ENCODE results near the gene DACH1.

DACH1 gene

DNA sequence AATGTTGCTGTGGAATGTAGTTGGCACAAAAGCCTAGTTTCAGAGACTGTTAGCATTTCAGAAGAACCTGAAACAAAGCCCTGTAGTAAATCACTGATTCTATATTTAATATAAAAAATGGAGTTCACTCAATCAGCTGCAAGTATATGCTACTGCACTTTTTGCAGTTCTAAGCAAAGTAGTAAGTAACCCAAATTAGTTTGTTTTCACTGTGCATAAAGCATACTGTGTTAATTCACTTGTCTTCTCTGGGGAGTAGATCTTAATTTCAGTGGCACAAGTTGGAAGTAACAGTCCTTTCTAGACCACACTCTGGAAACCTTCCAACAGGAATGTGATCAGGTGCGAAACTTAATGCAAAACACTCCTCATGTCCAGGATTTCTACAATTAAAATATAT is 139.3 kb downstream of the DACH1 start:
- in situ Hi-C loops (cut with MboI; ENCODE audit: low sequenced_read_pairs): no loop called here
- no peak overlapping the region for H3K4me3 ChIP-seq
- peaks cover 76% of the 10 kb centered on the region for H3K4me1 ChIP-seq
- H3K9me3 ChIP-seq: no peaks in the 10 kb centered on the region
- no peaks in the 10 kb centered on the region for H3K27me3 ChIP-seq (ENCODE audit: low read depth)
- DNase-seq (ENCODE audit: low spot score in 2 of 2): no peak
- H3K36me3 ChIP-seq (replicated peaks): peaks cover 4% of the 10 kb centered on the region; the same call in 1 of the 2 replicates

DNA sequence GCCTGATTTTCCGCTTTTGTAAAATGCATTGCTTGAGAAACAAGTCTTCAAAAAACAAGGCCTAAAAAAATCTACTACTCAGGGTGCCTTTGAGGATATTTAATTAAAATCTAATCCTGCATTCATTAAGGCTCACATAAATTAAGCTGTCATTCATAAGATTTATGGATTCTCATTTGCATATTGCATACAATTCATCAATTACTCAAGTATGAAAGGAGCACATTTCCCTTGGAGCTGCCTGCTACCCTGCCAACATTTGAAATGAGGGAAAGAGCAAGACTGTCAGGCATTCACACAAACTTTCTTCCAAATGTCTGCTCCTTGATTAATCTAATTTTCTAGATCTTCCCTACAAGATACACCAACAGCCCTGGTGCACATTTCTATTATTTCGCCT is 140.0 kb downstream of the DACH1 start:
- H3K9me3 ChIP-seq: no peaks in the 10 kb centered on the region
- peak; percentile 25 to 56 for DNase-seq (ENCODE audit: low spot score in 2 of 2)
- H3K36me3 ChIP-seq (replicated peaks): peaks cover 4% of the 10 kb centered on the region; the same call in 1 of the 2 replicates
- H3K4me3 ChIP-seq: no peak overlapping the region
- in situ Hi-C loops (cut with MboI; ENCODE audit: low sequenced_read_pairs): no loop called here
- H3K4me1 ChIP-seq: peaks cover 82% of the 10 kb centered on the region
- H3K27me3 ChIP-seq (ENCODE audit: low read depth): no peaks in the 10 kb centered on the region

DNA sequence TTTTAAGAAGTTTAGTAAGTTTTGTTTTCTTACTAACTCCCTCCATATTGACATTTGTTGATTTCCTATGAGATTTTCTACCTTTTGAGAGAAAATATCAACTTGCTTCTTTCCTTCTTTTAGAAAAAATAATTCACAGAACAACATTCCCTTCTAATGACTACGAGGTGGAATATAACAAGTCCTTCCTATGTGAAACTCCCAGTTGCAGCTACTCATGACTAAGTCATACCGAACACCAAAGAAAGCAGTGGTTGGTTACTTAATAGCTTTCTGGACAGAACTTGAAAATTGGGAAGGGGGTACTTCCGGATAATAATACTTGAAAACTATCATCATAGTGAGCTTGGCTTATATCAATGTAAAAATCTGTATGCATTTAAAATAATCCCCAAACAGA is 144.8 kb downstream of the DACH1 start:
- H3K4me1 ChIP-seq: peaks cover 95% of the 10 kb centered on the region
- no peak for DNase-seq (ENCODE audit: low spot score in 2 of 2)
- in situ Hi-C loops (cut with MboI; ENCODE audit: low sequenced_read_pairs): no loop called here
- no peak overlapping the region for H3K4me3 ChIP-seq
- H3K36me3 ChIP-seq (replicated peaks): no peaks in the 10 kb centered on the region
- H3K9me3 ChIP-seq: no peaks in the 10 kb centered on the region
- no peaks in the 10 kb centered on the region for H3K27me3 ChIP-seq (ENCODE audit: low read depth)

DNA sequence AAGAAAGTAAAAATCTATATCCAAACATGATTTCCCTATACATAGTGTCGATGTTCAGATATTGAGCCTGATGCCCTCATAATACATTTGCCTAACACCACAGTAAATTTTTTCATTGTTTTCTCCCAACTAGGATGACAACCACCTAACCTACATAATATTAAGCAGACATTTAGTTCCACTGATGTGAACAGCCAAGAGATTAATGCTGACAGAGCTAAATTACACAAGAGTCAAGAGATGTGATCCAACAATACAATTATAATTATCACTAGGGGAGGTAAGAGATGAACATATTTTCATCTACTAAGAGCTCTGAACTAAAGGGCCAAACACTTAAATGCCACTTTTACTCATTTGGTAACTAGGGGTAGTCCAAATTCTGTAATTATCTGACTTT is 145.9 kb downstream of the DACH1 start:
- DNase-seq (ENCODE audit: low spot score in 2 of 2): no peak
- no peaks in the 10 kb centered on the region for H3K36me3 ChIP-seq (replicated peaks)
- H3K27me3 ChIP-seq (ENCODE audit: low read depth): no peaks in the 10 kb centered on the region
- H3K9me3 ChIP-seq: no peaks in the 10 kb centered on the region
- H3K4me3 ChIP-seq: no peak overlapping the region
- in situ Hi-C loops (cut with MboI; ENCODE audit: low sequenced_read_pairs): no loop called here
- H3K4me1 ChIP-seq: peaks cover 95% of the 10 kb centered on the region

DNA sequence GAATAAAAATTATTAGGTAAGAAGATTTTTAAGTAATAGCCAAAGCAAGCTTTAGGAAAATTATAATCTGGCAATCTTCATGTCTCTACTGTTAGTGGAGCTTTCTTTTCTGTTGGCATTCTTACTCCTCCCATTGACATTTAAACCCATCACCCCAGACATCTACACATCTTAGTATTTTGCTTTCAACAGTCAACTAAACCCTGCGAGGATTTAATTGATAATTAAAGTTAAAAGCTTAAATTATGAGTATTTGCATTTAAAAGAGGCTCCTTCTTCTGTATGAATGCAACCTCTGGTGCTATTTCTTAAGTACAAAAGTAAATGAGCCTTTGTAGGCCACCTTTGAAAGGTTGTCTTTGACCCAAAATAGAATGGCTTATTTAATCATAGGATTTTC is 148.1 kb downstream of the DACH1 start:
- H3K27me3 ChIP-seq (ENCODE audit: low read depth): no peaks in the 10 kb centered on the region
- H3K36me3 ChIP-seq (replicated peaks): no peaks in the 10 kb centered on the region
- H3K9me3 ChIP-seq: no peaks in the 10 kb centered on the region
- peaks cover 81% of the 10 kb centered on the region for H3K4me1 ChIP-seq
- H3K4me3 ChIP-seq: no peak overlapping the region
- DNase-seq (ENCODE audit: low spot score in 2 of 2): peak in 1 of 2 experiments; percentile 99
- in situ Hi-C loops (cut with MboI; ENCODE audit: low sequenced_read_pairs): no loop called here

DNA sequence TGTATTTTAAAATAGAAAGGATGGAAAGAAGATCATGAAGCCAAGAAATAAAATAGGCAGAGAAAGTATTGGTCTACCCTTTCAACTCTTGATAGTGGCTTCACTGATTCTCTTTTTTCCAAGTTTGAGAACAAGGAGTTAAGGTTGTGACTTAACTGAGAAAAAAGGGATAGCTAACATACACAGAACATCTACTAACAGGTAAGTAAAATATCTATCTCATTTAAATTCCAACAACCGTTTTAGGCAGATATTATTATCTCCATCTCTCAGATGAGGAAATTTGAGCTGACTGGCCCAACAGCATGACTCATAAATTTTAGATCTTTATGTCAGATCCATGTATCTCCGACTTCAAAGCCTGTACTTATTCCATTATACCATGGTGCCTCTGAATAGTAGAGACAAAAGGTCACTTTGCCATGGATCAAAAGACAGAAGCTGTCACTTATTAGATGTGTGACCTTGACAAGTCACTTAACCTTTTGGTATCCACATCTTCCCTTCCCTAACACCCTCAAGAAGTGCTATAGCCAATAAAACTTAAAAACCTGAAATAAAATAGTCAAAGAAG is 152.1 kb downstream of the DACH1 start:
- H3K27me3 ChIP-seq (ENCODE audit: low read depth): no peaks in the 10 kb centered on the region
- no peak for DNase-seq (ENCODE audit: low spot score in 2 of 2)
- H3K36me3 ChIP-seq (replicated peaks): no peaks in the 10 kb centered on the region
- H3K4me1 ChIP-seq: peaks cover 51% of the 10 kb centered on the region
- H3K4me3 ChIP-seq: no peak overlapping the region
- no peaks in the 10 kb centered on the region for H3K9me3 ChIP-seq
- in situ Hi-C loops (cut with MboI; ENCODE audit: low sequenced_read_pairs): no loop called here

DNA sequence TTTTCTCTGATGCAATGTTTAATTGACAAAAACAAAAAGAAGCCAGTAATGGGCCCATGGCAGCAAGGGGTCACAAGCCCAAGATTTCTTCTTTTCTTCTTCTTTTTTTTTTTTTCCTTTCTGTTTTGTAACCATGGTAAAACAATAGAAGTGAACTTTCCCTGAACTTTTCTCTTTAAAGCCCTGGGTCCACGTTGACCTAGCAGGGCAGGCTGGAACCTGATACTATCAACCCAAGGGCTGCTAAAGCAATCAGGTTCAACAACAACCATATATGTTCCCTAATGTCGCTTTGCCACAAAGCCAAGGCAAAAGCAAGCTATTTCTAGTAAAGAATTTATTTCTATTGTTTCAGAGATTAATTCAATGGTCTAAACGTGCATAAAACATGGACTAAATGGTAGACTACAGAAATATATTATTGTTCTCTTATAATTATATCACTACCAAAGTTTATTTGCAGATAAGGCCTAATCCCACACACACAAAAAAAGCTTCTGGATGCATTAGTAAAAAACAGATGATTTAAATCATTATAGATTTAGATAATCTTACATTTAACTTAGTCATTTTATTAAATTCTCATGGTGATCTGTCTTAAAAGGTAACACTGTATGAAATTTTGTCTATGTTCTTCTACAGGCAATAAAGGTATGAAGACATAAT is 153.9 kb downstream of the DACH1 start:
- DNase-seq (ENCODE audit: low spot score in 2 of 2): peak; percentile 36 to 46
- H3K27me3 ChIP-seq (ENCODE audit: low read depth): no peaks in the 10 kb centered on the region
- H3K4me1 ChIP-seq: peaks cover 37% of the 10 kb centered on the region
- H3K36me3 ChIP-seq (replicated peaks): no peaks in the 10 kb centered on the region
- no peaks in the 10 kb centered on the region for H3K9me3 ChIP-seq
- in situ Hi-C loops (cut with MboI; ENCODE audit: low sequenced_read_pairs): no loop called here
- H3K4me3 ChIP-seq: no peak overlapping the region

DNA sequence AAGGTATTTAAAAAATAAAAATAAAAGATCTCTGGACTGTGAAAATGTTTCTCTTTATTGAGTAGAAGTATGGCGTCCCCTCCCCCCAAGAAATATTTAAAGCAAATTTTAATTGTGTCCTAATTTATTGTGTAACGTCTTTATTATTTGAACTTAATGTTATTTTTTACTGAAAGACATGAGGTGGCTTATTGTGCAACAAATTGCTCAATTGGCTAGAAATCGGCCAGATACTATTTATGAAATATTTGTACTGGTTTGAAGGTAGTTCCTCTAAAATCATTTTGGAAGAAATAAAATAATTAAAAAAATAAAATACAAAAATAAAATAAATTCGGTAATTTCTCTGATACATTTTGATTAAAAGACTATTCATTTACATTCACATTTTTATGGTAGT is 162.3 kb downstream of the DACH1 start:
- no peaks in the 10 kb centered on the region for H3K27me3 ChIP-seq (ENCODE audit: low read depth)
- no peak for DNase-seq (ENCODE audit: low spot score in 2 of 2)
- H3K9me3 ChIP-seq: no peaks in the 10 kb centered on the region
- no peaks in the 10 kb centered on the region for H3K36me3 ChIP-seq (replicated peaks)
- H3K4me3 ChIP-seq: no peak overlapping the region
- in situ Hi-C loops (cut with MboI; ENCODE audit: low sequenced_read_pairs): no loop called here
- peaks cover 5% of the 10 kb centered on the region for H3K4me1 ChIP-seq

DNA sequence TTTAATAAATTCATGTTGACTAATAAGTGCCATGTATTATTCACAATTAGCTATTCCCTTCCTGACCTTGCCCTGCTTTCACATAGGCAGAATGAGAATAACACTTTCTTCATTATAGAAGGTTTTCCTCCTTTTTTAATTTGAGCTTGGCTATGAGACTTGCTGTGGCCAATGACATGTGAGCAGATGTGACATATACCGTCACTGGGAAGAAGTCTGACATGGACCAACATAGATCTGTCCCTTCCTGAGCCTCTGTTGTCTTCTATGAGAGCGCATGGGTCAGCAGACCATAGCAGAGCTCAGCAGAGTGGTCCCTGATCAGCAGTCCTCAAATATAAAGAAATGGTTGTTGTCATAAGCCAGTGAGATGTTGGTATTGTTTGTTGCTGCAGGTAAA is 163.9 kb downstream of the DACH1 start:
- H3K4me3 ChIP-seq: no peak overlapping the region

DNA sequence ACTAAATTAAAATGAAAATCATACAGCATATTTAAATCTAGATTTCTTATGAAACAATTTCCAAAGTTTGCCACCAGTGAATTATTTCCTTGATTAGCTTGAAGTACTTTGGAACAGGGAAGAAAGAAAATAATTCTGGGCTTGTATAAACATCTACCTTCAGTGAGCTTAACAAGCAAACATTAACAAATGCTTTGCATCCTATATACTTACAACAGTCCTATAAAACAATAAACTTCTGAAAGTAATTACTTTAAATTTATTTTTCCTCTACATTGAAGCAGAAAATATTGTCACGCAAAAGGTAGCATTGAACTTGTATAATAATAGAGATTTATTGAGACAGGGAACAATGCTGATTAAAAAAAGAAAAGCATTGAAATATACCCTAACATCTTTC is 164.8 kb downstream of the DACH1 start:
- H3K4me3 ChIP-seq: no peak overlapping the region
- DNase-seq (ENCODE audit: low spot score in 2 of 2): no peak
- no peaks in the 10 kb centered on the region for H3K36me3 ChIP-seq (replicated peaks)
- H3K9me3 ChIP-seq: no peaks in the 10 kb centered on the region
- in situ Hi-C loops (cut with MboI; ENCODE audit: low sequenced_read_pairs): no loop called here
- H3K27me3 ChIP-seq (ENCODE audit: low read depth): no peaks in the 10 kb centered on the region
- H3K4me1 ChIP-seq: peaks cover 9% of the 10 kb centered on the region

More for the DNA sequence above, 163.9 kb downstream of the DACH1 start:
- H3K9me3 ChIP-seq: no peaks in the 10 kb centered on the region
- H3K27me3 ChIP-seq (ENCODE audit: low read depth): no peaks in the 10 kb centered on the region
- H3K4me1 ChIP-seq: peaks cover 12% of the 10 kb centered on the region
- no peaks in the 10 kb centered on the region for H3K36me3 ChIP-seq (replicated peaks)
- no peak for DNase-seq (ENCODE audit: low spot score in 2 of 2)
- in situ Hi-C loops (cut with MboI; ENCODE audit: low sequenced_read_pairs): no loop called here

DNA sequence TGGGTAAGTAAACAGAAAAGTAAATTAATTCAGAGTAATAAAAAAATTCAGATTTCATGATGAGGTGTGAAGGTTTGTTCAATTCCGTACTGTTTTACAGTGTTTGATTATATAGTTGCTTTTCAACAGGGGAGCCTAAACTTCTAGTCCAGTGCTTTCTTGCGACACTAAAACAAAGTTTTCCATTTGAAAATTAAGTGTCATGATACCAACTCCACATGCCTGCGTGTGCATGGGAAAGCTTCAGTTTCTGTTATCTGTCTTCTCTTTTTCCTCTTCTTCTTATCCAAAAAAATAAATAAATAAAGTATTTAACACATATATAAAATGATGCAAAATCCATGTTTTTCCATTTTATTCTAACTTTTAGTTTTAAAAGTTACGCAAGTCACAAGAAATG is 165.3 kb downstream of the DACH1 start:
- Histone ChIP-seq H3K9me3 (no peaks in the 10 kb centered on the region), H3K27me3 (ENCODE audit: low read depth) (no peaks in the 10 kb centered on the region), H3K4me1 (peaks cover 9% of the 10 kb centered on the region), H3K36me3 (replicated peaks) (no peaks in the 10 kb centered on the region), H3K4me3 (no peak overlapping the region)
- DNase-seq (ENCODE audit: low spot score in 2 of 2): no peak
- in situ Hi-C loops (cut with MboI; ENCODE audit: low sequenced_read_pairs): no loop called here

DNA sequence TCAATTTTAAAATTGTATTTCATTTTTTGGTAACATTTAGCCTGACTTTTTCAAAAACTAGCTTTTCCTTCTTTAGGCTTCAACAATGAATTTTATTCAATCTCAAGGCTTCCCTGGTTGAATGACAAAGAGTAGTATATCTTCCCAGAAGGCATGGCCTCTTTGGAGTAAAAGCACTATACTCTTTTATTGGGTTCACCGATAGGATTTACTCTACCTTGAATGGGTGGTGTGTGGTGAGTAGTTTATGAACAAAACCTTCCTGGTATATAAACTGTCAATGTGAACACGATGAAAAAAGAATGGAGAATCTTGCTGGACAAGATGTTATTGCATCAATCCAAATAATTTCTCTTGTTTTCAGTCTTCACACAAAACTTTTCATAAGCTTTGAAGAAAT is 167.7 kb downstream of the DACH1 start:
- H3K36me3 ChIP-seq (replicated peaks): no peaks in the 10 kb centered on the region
- peaks cover 9% of the 10 kb centered on the region for H3K4me1 ChIP-seq
- H3K9me3 ChIP-seq: no peaks in the 10 kb centered on the region
- peak in 1 of 2 experiments; percentile 69 for DNase-seq (ENCODE audit: low spot score in 2 of 2)
- in situ Hi-C loops (cut with MboI; ENCODE audit: low sequenced_read_pairs): no loop called here
- no peak overlapping the region for H3K4me3 ChIP-seq
- H3K27me3 ChIP-seq (ENCODE audit: low read depth): no peaks in the 10 kb centered on the region

DNA sequence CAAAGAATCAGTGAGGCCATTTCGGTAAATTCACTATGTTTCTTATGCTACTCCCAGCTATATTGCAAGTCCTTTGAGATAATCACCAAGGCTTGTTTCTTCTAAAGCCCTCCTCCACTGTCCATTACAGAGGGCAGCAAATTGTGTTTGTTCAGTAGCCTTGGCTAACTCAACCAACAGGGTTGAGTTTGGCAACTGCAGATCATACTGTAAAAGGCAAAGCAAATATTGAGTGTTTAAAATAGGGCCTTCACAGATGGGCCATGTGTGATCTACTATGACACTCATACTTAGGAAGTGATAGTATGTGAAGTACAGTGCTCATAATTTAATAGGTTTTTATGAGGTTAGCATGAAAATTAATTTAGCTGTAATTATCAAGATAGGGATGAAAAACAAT is 171.3 kb downstream of the DACH1 start:
- H3K4me3 ChIP-seq: no peak overlapping the region
- H3K4me1 ChIP-seq: peaks cover 9% of the 10 kb centered on the region
- in situ Hi-C loops (cut with MboI; ENCODE audit: low sequenced_read_pairs): no loop called here
- no peaks in the 10 kb centered on the region for H3K27me3 ChIP-seq (ENCODE audit: low read depth)
- DNase-seq (ENCODE audit: low spot score in 2 of 2): no peak
- H3K36me3 ChIP-seq (replicated peaks): no peaks in the 10 kb centered on the region
- no peaks in the 10 kb centered on the region for H3K9me3 ChIP-seq

DNA sequence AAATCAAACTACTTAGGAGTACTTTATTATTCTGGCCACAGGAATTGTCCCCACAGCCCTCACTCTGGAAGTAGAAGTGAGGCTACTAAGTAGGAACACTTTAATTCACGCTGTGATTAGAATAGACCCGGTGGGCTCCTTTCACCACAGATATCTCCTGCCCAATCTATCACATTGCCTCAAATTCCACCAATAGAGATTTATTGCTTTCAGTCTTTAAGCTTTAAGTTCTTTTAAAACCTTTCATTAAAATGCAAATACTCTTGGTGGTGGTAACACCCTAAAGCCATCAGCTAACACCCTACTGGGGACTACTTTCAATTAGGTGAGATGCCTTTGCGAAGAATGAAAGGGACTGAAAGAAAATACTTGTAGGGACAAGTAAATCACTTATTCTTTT is 181.9 kb downstream of the DACH1 start:
- no peaks in the 10 kb centered on the region for H3K27me3 ChIP-seq (ENCODE audit: low read depth)
- H3K9me3 ChIP-seq: no peaks in the 10 kb centered on the region
- DNase-seq (ENCODE audit: low spot score in 2 of 2): peak; percentile 74 to 100
- H3K36me3 ChIP-seq (replicated peaks): 0 out of 2 replicates have a peak, but pooled peaks cover 3% of the 10 kb centered on the region
- H3K4me3 ChIP-seq: no peak overlapping the region
- peaks cover 61% of the 10 kb centered on the region for H3K4me1 ChIP-seq
- in situ Hi-C loops (cut with MboI; ENCODE audit: low sequenced_read_pairs): no loop called here

All from HAP-1 (cell line).